GM10266 (cell line): Measurements from ENCODE around the gene EGR4.

ENCODE experiments used
- DNase-seq: peaks from one replicate; pipeline ENCODE4 v3.0.0; 2012; ENCODE audit errors: extremely low spot score
- TF ChIP-seq, protein P1 (sequence below): IDR thresholded peaks from 2 replicates; pipeline ENCODE4 v1.5.1; 2012; ENCODE audit warnings: mild to moderate bottlenecking, low read depth; ENCODE audit not compliant: control insufficient read depth, insufficient read depth; ENCODE audit errors: missing control alignments

EGR4 gene

DNA sequence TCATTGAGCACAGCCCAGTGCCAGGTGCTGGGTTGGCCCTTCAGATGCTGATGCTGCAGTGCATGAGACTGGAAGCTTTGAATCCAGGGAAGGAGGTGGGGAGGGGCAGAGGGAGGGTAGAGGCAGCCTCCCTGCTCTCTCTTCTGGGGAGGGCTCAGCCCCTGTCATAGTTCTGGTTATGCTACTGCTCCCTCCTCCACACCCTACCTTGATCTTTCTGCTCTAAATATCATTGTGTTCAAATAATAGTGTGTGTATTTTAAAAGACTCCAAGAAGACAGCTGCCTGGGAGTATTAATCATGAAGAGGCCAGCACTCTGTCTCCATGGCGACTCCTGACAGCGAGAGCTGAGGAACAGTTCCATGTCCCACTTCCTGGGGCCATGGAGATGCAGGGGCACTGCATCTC is 3.8 kb upstream of the EGR4 start:
- TF ChIP-seq, protein P1, sequence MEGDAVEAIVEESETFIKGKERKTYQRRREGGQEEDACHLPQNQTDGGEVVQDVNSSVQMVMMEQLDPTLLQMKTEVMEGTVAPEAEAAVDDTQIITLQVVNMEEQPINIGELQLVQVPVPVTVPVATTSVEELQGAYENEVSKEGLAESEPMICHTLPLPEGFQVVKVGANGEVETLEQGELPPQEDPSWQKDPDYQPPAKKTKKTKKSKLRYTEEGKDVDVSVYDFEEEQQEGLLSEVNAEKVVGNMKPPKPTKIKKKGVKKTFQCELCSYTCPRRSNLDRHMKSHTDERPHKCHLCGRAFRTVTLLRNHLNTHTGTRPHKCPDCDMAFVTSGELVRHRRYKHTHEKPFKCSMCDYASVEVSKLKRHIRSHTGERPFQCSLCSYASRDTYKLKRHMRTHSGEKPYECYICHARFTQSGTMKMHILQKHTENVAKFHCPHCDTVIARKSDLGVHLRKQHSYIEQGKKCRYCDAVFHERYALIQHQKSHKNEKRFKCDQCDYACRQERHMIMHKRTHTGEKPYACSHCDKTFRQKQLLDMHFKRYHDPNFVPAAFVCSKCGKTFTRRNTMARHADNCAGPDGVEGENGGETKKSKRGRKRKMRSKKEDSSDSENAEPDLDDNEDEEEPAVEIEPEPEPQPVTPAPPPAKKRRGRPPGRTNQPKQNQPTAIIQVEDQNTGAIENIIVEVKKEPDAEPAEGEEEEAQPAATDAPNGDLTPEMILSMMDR: no peak
- DNase-seq: no peak

DNA sequence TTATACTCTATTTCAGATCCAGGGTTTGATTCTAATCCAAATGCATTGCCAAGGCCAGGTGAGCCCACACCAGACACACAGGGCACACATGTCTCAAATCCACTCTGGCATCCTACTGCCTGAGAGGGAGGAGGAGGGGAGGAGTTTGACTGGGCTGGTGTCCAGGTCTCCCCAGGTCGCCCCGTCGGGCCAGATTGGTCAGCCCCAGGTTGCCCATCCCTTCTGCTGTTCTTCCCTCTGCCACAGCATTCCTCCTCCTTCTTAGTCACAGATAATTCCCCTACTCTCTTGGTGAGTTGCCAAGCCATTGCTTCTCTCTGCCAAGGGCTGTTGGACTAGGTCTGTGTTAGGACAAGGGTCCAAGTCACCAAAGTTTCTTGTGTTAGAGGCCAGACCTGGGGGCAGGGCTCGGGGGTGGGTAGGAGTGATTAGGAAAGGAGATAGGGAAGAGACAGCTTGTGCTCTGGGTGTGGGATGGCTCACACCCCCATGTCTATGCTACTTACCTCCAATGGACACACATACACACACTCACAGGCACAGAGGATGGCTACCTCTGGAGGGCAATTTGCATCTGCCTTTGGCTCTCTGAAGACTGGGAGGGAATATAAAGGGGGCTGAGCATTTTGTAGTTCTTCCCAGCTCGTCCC is 2.5 kb upstream of the EGR4 start:
- TF ChIP-seq, protein P1: no peak
- no peak for DNase-seq

DNA sequence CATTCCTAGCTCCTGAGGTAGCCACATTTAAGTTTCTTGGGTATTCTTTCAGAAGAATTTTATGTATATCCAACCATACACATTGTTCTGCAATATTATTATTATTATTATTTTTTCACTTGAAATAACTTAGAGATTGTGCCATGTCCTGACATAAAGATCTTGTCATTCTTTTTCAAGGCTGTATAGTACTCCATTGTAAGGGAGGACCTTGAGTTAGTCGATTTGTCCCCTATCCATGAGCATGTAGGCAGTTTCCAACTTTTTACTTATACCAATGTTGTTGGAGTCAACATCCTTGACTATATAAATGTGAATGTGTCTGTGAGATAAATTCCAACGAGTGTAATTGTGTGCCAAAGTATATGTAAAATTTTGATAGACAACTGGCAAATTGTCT is 891 bp upstream of the EGR4 start:
- TF ChIP-seq, protein P1: no peak
- DNase-seq: no peak

DNA sequence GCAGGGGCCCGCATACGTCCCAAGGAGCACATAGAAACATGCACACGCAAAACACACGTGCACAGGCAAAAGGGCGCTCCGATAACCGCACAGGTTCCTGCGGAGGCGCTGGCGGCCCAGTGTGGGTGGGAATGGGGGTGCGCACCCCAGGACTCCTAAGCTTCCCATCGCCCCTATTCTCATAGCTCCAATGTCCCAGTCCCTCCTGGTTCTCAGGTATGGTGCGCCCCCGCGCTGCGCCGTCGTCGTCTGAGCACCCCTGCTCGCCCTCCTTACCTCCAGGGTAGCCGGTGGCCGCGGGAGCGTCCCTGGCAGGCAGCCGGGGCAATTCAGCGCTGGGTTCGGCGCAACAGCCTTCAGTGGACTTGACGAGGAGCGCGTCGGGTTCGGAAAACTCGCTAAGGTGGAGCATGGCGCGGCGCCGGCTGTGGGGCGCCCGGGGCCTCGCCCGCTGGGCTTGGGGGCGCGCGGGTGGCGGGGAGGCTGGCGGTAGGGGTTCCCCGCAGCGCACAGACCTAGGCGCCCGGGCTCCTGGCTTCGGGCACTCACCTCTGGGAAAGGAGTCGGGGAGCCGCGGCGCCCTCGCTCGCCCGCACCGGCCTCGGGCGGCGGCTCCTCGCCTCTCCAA is 328 bp downstream of the EGR4 start:
- TF ChIP-seq, protein P1: no peak
- peak; percentile 54 for DNase-seq

- TF ChIP-seq, protein P1: no peak
- DNase-seq: no peak
Measured at GRCh38 chr2:73292316-73292905, 937 bp downstream of the EGR4 start.

GRCh38 chr2:73291461-73292315 is 1.7 kb downstream of the EGR4 start:
- no peak for DNase-seq

More at GRCh38 chr2:73291461-73292315, 1.7 kb downstream of the EGR4 start:
- TF ChIP-seq, protein P1: peak; percentile 14
